NCI-H1048 (cell line): ENCODE results near the gene GJD3.

Experiments
- DNase-seq: peaks from one replicate; lab custom pipeline; 2025; lab: John Stamatoyannopoulos, UW

The GJD3 gene

DNA sequence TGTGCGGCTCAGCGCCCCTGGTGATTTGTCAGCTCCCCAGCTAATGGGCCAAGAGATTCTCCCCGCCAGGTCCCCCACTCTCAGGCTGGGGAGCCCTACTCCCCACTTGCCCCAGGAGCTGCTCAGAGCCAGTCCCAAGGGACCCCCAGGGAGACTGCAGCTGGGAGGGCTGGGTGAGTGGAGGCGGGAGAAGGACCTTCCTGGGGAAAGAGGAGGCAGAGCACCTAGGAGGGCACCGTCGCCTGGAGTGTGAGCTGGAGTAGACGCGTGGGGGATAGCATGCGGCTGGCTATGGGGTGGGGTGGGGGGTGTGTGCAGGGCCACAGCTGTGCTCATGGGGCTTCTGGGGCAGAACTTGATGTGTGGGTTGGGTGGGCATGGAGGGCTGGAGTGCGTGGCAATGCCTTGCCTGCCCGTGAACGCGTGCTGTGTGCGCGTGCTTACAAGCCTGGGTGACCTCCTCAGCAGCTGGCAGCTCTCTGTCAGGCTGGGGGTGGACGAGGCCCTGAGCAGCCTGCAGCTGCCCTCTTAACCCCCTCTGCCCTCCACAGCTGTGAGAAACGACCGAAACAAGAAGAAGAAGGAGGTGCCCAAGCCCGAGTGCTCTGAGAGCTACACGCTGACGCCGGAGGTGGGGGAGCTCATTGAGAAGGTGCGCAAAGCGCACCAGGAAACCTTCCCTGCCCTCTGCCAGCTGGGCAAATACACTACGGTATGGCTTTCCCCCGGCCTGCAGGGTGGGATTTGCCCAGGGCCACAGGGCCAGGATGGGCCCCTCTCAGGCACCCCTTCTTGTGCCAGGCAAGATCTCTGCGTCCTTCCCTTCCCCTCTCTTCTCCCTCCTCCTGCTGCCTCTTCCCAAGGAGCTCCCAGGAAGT, 12.9 kb downstream of the GJD3 start:
- DNase-seq: no peak

DNA sequence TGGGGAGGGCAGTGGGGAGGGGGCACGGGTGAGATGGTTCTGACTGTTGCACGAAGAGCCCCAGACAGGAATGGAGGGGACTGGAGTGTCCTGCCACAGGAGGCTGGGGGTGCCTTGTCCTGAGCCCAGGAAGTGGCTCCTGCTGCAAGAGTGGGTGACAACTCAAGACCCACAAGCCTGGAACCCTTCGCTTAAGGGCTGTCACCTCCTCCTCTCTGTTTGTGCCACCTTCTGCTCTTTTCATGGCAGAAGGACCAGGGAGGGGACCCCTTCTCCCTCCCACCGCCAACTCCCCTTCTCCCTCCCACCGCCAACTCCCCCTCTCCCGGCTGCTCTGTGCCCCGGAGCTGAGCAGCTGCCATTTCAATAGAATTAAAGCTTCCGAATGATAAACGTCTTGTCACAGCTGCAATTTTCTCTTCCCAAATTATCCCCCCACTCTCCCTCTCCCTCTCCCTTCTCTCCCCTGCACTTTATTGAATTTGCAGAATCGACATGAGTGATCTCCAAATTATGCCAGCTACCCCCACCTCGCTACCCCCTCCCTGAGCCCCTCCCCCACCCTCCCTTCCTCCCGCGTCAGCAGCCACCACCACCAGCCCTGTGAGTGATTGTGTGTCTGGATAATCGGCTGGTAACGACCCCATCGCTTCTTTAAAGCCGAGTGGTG, 13.7 kb downstream of the GJD3 start:
- no peak for DNase-seq

DNA sequence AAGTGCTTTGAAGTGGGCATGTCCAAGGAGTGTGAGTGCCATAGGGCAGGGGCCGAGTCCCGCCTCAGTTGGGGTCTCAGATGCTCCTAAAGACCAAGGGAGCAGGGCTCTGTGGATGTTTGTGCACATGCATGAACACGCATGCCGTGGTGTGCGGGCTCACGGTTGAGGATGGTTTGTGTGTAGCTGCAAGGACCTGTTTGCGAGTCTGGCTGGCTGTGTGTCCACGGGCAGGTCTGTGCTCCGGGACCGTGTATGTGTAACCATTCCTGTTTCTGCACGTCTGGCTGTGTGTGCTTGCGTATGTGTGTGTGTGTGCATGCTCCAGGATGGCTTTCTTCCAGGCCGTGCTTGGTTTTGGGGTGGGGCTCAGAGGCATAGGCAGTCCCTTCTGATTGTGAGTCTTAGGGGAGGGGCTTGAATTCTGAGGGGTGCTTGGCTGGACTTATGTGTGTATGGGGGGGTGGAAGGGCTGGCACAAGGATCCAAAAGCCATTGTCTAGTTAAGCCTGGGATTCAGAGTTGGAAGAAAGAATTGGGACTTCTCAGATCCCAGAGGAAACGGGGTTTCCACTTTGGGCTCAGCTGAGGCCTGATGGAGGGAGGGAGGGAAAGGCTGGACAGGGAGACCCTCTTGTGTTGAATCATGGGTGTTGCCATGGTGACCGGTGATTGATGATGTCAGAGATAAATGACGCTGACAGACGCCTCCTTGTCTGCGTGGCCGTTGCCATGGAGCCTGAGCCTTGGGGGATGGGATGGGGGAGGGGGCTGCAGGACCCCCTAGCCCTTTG, 14.4 kb downstream of the GJD3 start:
- DNase-seq: no peak

DNA sequence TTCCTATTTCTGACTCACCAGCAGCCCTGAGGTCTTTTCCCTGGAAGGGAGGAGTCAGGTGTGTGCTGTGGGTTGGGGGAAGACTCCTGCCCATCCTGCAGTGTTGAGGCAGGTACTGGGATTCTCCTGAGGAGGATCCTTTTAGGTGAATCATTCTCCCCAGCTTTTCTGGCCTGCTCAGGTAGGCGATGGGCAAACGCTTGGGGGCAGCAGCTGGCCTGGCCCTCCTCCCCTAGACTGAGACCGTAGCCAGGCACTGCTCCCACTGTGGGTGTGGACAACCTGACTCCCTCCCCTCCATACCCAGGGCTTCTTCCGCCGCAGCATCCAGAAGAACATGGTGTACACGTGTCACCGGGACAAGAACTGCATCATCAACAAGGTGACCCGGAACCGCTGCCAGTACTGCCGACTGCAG, 15.1 kb downstream of the GJD3 start:
- DNase-seq: no peak

DNA sequence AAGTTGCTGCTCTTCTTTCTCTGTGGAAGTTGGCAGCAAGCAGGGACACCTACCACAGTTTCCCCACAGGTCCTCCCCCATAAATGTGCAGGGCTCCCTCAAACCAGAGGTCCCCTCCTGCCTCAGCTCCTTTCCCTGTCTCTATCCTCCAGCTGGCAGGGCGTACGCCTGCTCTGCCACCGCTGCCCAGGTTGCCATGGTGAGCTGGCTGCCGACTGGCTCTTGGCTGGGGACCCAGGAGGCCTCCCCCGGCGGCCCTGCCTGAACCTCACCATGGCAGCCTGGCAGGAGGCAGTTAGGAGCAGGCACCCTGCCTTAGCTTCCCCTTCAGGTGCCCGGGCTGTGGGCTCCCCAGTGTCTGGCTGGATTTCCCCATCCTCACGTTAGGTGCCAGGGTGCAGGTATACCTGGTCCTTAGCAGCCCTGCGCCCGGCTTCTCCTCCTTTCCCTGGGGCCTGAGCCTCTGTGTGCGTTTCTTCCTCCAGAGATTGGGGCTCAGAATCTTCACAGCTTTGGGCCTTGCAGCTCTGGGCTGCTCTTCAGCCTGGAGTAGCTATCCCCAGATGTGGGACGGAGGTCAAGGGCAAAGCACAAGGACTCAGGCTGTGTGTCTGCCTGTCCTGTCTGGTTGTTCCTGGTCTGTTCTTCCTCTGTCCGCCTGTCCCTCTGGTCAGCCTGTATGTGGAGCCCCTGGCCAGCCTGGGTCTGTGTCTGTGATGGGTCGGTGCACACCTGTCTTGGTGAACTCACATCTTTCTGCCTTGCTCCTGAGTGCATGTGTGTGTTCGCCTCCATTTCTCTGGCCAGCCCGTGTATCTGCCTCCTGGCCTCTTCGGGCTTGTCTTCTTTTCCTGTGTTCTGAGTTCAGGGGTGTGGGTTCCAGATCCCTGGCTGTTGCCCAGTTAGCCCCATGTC, 15.7 kb downstream of the GJD3 start:
- no peak for DNase-seq

DNA sequence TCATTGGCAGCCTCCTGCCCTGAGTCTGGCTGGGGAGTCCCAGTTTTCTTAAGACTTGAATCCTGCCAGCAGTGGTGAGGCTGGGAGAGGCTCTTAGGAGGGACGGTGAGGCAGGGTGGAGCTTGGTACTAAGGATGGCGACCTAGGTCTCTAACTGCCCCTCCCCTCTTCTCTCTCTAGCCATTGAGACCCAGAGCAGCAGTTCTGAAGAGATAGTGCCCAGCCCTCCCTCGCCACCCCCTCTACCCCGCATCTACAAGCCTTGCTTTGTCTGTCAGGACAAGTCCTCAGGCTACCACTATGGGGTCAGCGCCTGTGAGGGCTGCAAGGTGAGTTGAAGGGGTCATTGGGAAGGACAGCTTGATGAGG, 16.4 kb downstream of the GJD3 start:
- no peak for DNase-seq

DNA sequence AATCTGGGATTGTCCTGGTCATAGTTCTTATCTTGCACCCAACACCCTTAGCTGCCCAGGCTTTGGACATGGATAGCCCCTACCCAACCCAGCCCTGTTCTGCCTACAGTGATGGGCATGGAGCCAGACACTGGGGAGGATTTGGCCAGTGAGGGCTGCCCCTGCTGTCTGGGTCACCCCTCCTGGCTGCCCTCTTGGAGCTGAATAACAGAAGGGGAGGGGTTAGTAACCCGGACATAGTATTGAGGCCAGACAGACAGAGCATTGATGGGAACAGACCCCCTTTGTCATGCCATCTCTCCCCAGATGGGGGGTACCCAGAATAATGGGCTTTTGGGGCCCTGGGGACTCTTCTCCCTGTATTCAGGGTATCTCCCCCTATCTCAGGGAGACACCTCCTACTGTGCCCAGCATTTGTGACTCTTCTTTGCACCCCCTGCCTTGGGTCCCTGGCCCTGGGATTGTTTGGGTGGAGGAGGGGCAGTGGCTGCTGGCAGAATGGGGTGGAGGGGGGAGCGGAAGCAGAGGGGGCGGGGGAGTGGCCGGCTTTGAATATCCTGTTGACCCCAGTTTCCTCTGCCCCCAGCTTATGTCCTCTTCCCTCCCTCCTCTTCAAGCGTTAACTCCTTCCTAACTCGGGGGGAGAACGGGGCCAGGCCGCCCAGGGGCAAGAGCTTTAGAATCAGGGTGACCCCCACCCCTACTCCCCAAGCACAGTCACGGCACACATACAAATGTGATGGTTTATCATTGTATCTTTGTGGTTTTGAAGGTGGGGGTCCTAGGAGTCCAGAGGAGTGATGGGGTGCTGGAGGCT, 17.0 kb downstream of the GJD3 start:
- DNase-seq: no peak

DNA sequence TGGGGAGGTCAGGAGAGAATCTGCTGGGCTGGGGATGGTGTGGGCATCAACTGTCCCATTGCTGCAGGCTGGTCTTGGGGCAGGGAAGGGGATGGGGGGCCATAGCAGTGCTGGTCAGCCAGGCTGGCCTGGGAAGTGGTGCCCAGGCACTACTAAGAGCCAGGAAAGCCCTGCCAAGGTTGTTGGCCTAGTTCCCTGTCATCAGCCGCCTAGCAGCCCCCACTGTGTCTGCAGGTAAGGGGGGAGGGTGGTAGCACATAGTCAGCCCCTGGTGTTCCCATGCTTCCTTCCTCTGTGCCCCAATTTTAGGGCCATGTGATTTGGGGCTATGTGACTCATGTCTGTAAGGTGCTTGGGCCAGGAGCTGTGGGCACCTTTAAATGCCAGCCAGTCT, 17.8 kb downstream of the GJD3 start:
- DNase-seq: no peak

DNA sequence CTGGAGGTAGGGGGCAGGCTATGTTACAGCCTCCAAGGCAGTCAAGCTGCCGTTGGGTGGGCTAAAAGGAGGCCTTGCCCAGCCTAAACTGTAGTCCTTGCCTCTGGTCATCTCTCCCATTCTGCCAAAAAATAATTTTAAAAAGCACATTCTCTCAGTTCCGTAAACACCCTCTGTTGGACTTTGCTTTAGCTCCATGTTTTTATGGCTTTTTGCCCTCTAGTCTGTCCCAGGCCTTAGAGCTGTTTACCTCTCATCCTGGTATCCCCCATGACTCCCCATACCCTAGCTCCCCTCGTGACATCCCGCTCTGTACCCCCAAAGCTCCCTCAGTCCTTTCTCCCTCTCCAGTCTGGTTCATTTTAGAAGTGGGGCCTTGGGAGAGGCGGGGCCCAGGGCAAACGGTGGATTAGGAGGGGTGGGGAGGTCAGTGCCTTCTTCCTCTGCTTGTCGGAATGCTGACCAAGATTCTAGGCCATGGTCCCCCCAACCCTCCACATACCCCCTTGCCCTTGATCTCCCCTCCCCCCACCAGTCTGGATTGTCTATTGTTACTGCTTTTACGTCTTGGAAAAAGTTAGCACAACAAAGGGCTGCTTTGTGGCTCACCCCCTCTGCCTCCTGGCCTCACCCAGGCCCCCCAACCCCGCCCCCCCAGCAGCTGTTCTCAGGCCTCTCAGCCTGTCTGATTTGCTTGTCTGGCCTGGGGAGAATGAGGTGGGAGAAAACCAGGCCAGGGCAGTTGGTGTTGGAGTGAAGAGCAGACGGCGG, 18.4 kb downstream of the GJD3 start:
- DNase-seq: no peak

GRCh38 chr17:40345161-40345993, 19.2 kb downstream of the GJD3 start:
- DNase-seq: no peak

DNA sequence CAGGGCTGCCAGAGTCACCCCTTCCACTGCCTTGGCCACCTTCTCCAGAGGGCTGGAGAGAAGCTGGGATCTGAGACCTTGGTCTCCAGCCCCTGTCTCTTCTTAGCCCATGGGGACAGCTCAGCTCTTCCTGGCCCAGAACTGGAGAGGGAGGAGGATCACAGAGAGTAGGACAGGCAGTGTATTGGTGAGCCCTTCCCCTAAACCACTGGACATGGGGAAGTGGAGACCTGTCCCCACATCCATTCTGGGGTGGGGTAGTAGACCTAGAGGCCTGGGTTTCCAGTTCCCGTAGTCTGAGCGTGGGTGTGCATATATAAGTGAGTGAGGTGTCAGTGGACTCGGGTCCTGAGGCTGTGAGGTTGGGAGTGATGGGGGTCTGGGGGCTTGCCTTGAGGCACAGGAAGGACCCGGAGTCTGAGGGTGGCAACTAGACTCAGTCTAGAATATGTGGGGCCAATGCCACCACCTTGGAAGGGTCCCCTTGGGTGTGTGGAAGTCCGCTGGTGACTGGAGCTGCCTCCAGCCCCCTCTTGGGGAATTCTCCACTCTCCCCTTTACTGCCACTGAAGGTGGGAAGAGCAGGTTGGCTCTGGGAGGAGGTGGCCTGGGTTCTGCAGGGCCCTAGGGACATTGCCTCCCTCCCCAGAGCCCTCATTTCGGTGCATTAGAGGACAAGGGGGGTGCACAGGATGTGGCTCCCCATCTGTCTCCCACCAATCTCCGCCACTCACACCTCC, 19.9 kb downstream of the GJD3 start:
- no peak for DNase-seq

- no peak for DNase-seq
Measured at GRCh38 chr17:40343219-40344119, 21.1 kb downstream of the GJD3 start.

- DNase-seq: no peak
Measured at GRCh38 chr17:40342504-40343218, 21.9 kb downstream of the GJD3 start.

- DNase-seq: no peak
Measured at GRCh38 chr17:40341808-40342503, 22.6 kb downstream of the GJD3 start.

- no peak for DNase-seq
Measured at GRCh38 chr17:40340880-40341807, 23.4 kb downstream of the GJD3 start.
